GM20000 (cell line): ENCODE data around the gene SMARCAD1.
"Not testable (repeated sequence)": the region's sequence is repeated elsewhere in the genome, so short reads cannot be mapped to it uniquely, and the experiment has no call there.

ENCODE experiments used
- DNase-seq: peaks from one replicate; pipeline ENCODE4 v3.0.0; 2012; ENCODE audit warnings: low spot score
- CTCF ChIP-seq: IDR thresholded peaks from 2 replicates; pipeline ENCODE4 v1.5.1; 2012; ENCODE audit warnings: mild to moderate bottlenecking, control low read depth; ENCODE audit errors: extremely low read depth, missing control alignments

The SMARCAD1 gene

GRCh38 chr4:94306713-94307112 lies 99.0 kb downstream of the SMARCAD1 start:
- no peak for TF ChIP-seq CTCF
- no peak for DNase-seq

DNA sequence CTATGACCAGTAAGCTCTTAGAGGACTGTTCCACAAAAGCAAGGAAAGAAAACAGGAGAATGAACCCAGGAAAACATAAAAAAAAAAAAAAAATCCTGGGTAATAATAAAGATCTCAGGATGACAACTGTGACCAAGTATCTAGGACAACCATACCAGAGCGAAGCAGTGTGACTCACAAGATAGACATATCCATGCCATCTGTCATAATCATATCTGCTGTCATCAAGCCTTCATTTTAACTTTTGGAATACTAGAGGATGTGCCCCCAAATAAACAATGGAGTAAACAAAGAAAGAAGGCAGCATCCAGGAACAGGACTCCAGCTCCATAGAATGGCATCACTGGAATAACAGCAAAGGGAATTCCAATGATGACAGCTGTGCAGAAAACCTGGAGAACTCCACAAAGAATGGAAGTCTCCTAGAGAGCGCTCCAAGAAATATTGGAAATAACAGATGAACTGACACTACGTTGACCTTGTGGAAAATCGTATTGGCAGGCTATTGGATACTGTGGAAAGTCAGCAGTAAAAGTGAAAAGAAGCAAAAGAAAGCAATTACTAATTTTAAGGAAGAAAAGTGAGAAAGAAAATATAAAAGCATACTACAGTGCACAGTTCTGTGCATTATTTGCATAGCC lies 99.7 kb downstream of the SMARCAD1 start:
- no peak for TF ChIP-seq CTCF
- no peak for DNase-seq

DNA sequence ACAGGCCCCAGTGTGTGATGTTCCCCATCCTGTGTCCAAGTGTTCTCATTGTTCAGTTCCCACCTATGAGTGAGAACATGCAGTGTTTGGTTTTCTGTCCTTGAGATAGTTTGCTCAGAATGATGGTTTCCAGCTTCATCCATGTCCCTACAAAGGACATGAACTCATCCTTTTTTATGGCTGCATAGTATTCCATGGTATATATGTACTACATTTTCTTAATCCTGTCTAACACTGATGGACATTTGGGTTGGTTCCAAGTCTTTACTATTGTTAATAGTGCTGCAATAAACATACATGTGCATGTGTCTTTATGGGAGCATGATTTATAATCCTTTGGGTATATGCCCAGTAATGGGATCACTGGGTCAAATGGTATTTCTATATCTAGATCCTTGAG lies 112.3 kb downstream of the SMARCAD1 start:
- not testable (repeated sequence) for DNase-seq

- TF ChIP-seq CTCF: no peak
Observed at GRCh38 chr4:94325835-94326234, 118.2 kb downstream of the SMARCAD1 start.

GRCh38 chr4:94329933-94330332 lies 122.3 kb downstream of the SMARCAD1 start:
- no peak for TF ChIP-seq CTCF
- no peak for DNase-seq

More at GRCh38 chr4:94325835-94326234, 118.2 kb downstream of the SMARCAD1 start:
- no peak for DNase-seq

GRCh38 chr4:94332983-94333590 lies 125.4 kb downstream of the SMARCAD1 start:
- TF ChIP-seq CTCF: no peak
- DNase-seq: no peak

DNA sequence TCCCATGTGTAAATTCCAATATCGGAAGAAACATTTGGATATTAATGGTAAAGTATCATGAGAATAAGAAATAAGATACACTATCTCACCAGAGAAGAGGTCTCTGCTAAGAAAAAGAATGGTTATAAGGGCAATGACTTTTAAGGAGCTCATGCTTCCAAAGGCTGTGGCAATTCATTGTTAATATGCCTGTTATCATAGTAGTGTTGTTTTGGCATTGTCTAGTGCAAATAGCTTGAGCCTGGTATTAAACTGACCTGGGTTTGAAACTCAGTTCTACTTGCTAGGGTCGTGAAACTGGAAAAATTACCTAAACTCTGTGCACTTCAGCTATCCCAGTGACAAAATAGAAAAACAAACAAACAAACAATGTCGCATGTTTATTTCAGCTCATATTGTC lies 126.2 kb downstream of the SMARCAD1 start:
- TF ChIP-seq CTCF: no peak
- DNase-seq: no peak

- no peak for TF ChIP-seq CTCF
- no peak for DNase-seq
Observed at GRCh38 chr4:94334476-94334875, 126.8 kb downstream of the SMARCAD1 start.
